ENCODE measurements around the gene CTF1.

DNA sequence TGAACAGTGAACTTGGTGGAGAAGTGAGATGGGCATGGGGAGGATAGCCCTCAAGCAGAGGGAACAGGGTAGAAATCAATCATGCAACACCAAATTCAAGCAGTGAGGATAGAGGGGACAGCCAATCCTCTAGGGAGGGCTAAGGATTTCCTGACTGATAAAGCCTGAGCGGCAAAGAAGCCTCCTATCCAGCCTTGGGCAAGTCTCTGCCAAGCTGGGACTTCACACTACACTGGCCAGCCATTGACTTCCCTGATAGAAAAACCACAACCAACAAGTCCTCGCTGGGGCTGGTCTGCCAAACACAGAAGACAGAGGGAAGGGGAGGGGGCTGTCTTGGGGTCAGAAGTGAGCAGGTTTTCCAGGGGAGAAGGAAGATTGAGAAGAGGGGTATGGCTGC, 24.5 kb downstream of the CTF1 start:
- TF ChIP-seq, protein P1, sequence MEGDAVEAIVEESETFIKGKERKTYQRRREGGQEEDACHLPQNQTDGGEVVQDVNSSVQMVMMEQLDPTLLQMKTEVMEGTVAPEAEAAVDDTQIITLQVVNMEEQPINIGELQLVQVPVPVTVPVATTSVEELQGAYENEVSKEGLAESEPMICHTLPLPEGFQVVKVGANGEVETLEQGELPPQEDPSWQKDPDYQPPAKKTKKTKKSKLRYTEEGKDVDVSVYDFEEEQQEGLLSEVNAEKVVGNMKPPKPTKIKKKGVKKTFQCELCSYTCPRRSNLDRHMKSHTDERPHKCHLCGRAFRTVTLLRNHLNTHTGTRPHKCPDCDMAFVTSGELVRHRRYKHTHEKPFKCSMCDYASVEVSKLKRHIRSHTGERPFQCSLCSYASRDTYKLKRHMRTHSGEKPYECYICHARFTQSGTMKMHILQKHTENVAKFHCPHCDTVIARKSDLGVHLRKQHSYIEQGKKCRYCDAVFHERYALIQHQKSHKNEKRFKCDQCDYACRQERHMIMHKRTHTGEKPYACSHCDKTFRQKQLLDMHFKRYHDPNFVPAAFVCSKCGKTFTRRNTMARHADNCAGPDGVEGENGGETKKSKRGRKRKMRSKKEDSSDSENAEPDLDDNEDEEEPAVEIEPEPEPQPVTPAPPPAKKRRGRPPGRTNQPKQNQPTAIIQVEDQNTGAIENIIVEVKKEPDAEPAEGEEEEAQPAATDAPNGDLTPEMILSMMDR (IDR thresholded peaks at IDR 0.05) = no peak
- TF ChIP-seq ZFX (IDR thresholded peaks at IDR 0.05; ENCODE audit: borderline replicate concordance) = no peak
